Measurements from ENCODE around the gene CYREN. TPM values are rescaled to one million over a fixed set of nuclear protein-coding genes. Genes with fewer than 3 reads are reported as not detected.
A peak's percentile ranks its signal among the peaks of the same experiment; 100 is the strongest.

Gene CYREN
- total RNA-seq, 6 experiments from 2014 or later: 26.4 to 32.8 (median 30.0) TPM

- TF ChIP-seq CTCF (IDR thresholded peaks at IDR 0.05): no peak; the same call in 1 of the 2 replicates
- DNase-seq: peak; percentile 87
- Mint-ChIP-seq H3K9me3 (no peaks in the 10 kb centered on the region), H3K27me3 (ENCODE audit: insufficient read depth) (no peaks in the 10 kb centered on the region; the same call in none of the 2 replicates), H3K27ac (peak within 1 kb of the TSS; percentile 92), H3K36me3 (ENCODE audit: low read depth) (peaks cover 9% of the 10 kb centered on the region; the same call in 1 of the 2 replicates), H3K4me3 (peak within 1 kb of the TSS; percentile 90), H3K4me1 (ENCODE audit: low read depth) (peaks cover 37% of the 10 kb centered on the region)
Observed at GRCh38 chr7:135211179-135211945, 40.9 kb upstream of the CYREN start, which contains the start of gene WDR91. TSS of gene WDR91 (minus strand) at chr7:135211526. CDS start at chr7:135211502, 24 bp downstream.

GRCh38 chr7:135210888-135211178 is 40.3 kb upstream of the CYREN start:
- peaks cover 15% of the 10 kb centered on the region for H3K36me3 Mint-ChIP-seq (ENCODE audit: low read depth)
- no peaks in the 10 kb centered on the region for H3K9me3 Mint-ChIP-seq
- H3K4me1 Mint-ChIP-seq (ENCODE audit: low read depth): peaks cover 43% of the 10 kb centered on the region
- peak overlapping the region; percentile 90 for H3K4me3 Mint-ChIP-seq
- H3K27me3 Mint-ChIP-seq (ENCODE audit: insufficient read depth): no peaks in the 10 kb centered on the region; the same call in none of the 2 replicates
- H3K27ac Mint-ChIP-seq: peak overlapping the region; percentile 92
- DNase-seq: no peak
- TF ChIP-seq CTCF (IDR thresholded peaks at IDR 0.05): no peak

- DNase-seq: no peak
- peaks cover 56% of the 10 kb centered on the region for H3K4me1 Mint-ChIP-seq (ENCODE audit: low read depth)
- no peak for TF ChIP-seq CTCF (IDR thresholded peaks at IDR 0.05)
- peaks cover 29% of the 10 kb centered on the region for H3K36me3 Mint-ChIP-seq (ENCODE audit: low read depth)
- no peak overlapping the region; the same call in 1 of the 2 replicates for H3K4me3 Mint-ChIP-seq
- no peaks in the 10 kb centered on the region for H3K9me3 Mint-ChIP-seq
- H3K27me3 Mint-ChIP-seq (ENCODE audit: insufficient read depth): no peaks in the 10 kb centered on the region; the same call in none of the 2 replicates
- H3K27ac Mint-ChIP-seq: no peak overlapping the region
Observed at GRCh38 chr7:135209225-135209834, 38.8 kb upstream of the CYREN start.

- peak overlapping the region; percentile 15; the same call in 1 of the 2 replicates for H3K4me3 Mint-ChIP-seq
- no peaks in the 10 kb centered on the region; the same call in 1 of the 2 replicates for H3K27me3 Mint-ChIP-seq (ENCODE audit: insufficient read depth)
- H3K4me1 Mint-ChIP-seq (ENCODE audit: low read depth): peaks cover 67% of the 10 kb centered on the region
- H3K36me3 Mint-ChIP-seq (ENCODE audit: low read depth): peaks cover 39% of the 10 kb centered on the region
- TF ChIP-seq CTCF (IDR thresholded peaks at IDR 0.05): no peak
- DNase-seq: no peak
- no peaks in the 10 kb centered on the region for H3K9me3 Mint-ChIP-seq
- 0 out of 2 replicates have a peak overlapping the region, but pooled peaks have one; percentile 19 for H3K27ac Mint-ChIP-seq
Observed at GRCh38 chr7:135208102-135208793, 37.7 kb upstream of the CYREN start.

GRCh38 chr7:135207406-135208101 is 37.0 kb upstream of the CYREN start:
- H3K27me3 Mint-ChIP-seq (ENCODE audit: insufficient read depth): no peaks in the 10 kb centered on the region; the same call in 1 of the 2 replicates
- peaks cover 42% of the 10 kb centered on the region for H3K36me3 Mint-ChIP-seq (ENCODE audit: low read depth)
- no peak for TF ChIP-seq CTCF (IDR thresholded peaks at IDR 0.05)
- peak overlapping the region; percentile 19; the same call in 1 of the 2 replicates for H3K27ac Mint-ChIP-seq
- DNase-seq: no peak
- H3K4me1 Mint-ChIP-seq (ENCODE audit: low read depth): peaks cover 74% of the 10 kb centered on the region
- no peaks in the 10 kb centered on the region for H3K9me3 Mint-ChIP-seq
- no peak overlapping the region for H3K4me3 Mint-ChIP-seq

Measured in HFFc6 (cell line).